Activated CD4-positive, alpha-beta memory T cell treated with anti-CD3 and anti-CD28 coated beads, Interleukin-2, amount 10 ng/mL, durations not matched to agents 7 days and 5 days (primary cell): ENCODE data around the gene CCDC17. TPM values are rescaled to one million over a fixed set of nuclear protein-coding genes. Genes with fewer than 3 reads are reported as not detected.
A peak's percentile ranks its signal among the peaks of the same experiment; 100 is the strongest.

Experiments
- CTCF ChIA-PET: fragments of 350-600 bp; sonication (Branson Sonifier 250); formaldehyde crosslinking; loops from one replicate; lab custom pipeline; 2021; ENCODE audit warnings: antibody characterized with exemption, inconsistent platforms; lab: Charles Lee
- POLR2A ChIA-PET: fragments of 350-600 bp; sonication (Branson Sonifier 250); formaldehyde crosslinking; loops from one replicate; lab custom pipeline; 2021; ENCODE audit warnings: antibody characterized with exemption; lab: Charles Lee
- DNase-seq: peaks from one replicate; pipeline ENCODE4 v3.0.0-alpha.2; 2020
- H3K27ac Mint-ChIP-seq: one replicate; pipeline ENCODE4 v1.8.0; 2021; ENCODE audit warnings: mild to moderate bottlenecking, mixed read lengths
- H3K27me3 Mint-ChIP-seq: one replicate; pipeline ENCODE4 v1.8.0; 2021; ENCODE audit warnings: mixed read lengths
- H3K36me3 Mint-ChIP-seq: one replicate; pipeline ENCODE4 v1.8.0; 2021; ENCODE audit warnings: low read depth, mixed read lengths
- H3K4me1 Mint-ChIP-seq: one replicate; pipeline ENCODE4 v1.8.0; 2021; ENCODE audit warnings: mixed read lengths
- H3K4me3 Mint-ChIP-seq: one replicate; pipeline ENCODE4 v1.8.0; 2021; ENCODE audit warnings: mild to moderate bottlenecking, mixed read lengths
- H3K9me3 Mint-ChIP-seq: one replicate; pipeline ENCODE4 v1.8.0; 2021; ENCODE audit warnings: mixed read lengths
- total RNA-seq, 2 experiments: library from RNA; stranded (reverse); gene quantifications; one replicate each; pipeline ENCODE4 v1.2.3, GENCODE V29; 2021

CCDC17 gene
- total RNA-seq, 2 experiments from 2014 or later, result 2.6 to 3.6 TPM

DNA sequence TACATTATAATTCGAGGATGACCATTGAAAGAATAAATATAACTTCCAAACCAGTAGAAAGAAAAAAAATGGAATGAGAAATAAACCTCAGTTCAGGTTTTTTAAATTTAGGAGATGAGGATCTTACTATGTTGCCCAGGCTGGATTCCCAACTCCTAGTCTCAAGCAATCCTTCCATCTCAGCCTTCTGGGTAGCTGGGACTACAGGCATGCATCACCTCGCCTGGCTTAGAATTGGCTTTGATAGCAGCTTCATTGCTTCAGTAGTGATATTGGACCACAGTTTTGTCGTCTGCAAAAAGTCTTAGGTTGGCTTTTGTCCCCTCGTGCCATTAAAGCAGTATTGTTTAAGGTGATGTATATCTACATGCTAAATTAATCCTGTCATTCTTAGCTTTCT, 37.1 kb downstream of the CCDC17 start:
- peaks cover 45% of the 10 kb centered on the region for H3K4me1 Mint-ChIP-seq
- no peaks in the 10 kb centered on the region for H3K9me3 Mint-ChIP-seq
- ChIA-PET CTCF (interaction anchor here (1.0 to 3.0 kb wide), 2 partner anchors 9 to 66 kb away, joined by 3 to 9 read pairs; partner anchors contain the start of gene PRDX1), POLR2A (interaction anchor here (0.6 to 7.7 kb wide), 6 partner anchors 9 to 865 kb away, joined by 3 to 83 read pairs (median 6); partner anchors contain the start of genes GPBP1L1, MUTYH, PRDX1 and TOE1)
- H3K36me3 Mint-ChIP-seq, result peaks cover 10% of the 10 kb centered on the region
- H3K27me3 Mint-ChIP-seq, result no peaks in the 10 kb centered on the region
- DNase-seq, result peak; percentile 15
- H3K4me3 Mint-ChIP-seq, result peak overlapping the region; percentile 88
- H3K27ac Mint-ChIP-seq, result peak overlapping the region; percentile 84

DNA sequence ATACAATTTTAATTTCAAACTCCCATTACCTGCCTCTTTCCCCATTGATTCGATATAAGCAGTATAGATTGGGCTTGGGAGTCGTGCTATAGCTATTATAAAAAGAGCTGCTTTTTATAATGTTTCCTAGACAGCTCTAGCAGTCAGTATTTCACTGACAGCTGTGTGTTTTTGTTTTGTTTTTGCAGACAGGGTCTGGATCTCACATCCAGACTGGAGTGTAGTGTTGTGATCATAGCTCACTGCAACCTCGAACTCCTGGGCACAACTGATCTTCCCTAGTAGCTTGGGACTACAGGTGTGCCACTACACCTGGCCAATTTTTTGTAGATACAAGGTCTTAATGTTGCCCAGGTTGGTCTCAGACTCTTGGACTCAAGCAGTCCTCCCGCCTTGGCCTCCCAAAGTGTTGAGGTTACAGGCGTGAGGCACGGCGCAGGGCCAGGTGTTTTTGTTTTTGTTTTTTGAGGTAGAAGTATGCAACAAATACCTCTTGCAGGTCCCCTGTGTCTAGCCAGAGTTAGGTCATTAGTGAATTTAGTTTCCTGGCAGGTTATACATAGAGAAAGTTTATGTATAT, 38.3 kb downstream of the CCDC17 start:
- Mint-ChIP-seq H3K4me3 (peak overlapping the region; percentile 88), H3K27me3 (no peaks in the 10 kb centered on the region), H3K9me3 (no peaks in the 10 kb centered on the region), H3K36me3 (peaks cover 6% of the 10 kb centered on the region), H3K4me1 (peaks cover 39% of the 10 kb centered on the region), H3K27ac (peak overlapping the region; percentile 98)
- POLR2A ChIA-PET, result interaction anchor here (0.9 to 7.7 kb wide), 21 partner anchors 9 to 864 kb away, joined by 3 to 83 read pairs (median 8); partner anchors contain the start of genes AKR1A1, CCDC163, GPBP1L1 and HECTD3
- CTCF ChIA-PET, result interaction anchor here (1.6 to 3.0 kb wide), 2 partner anchors 15 to 64 kb away, joined by 5 to 9 read pairs; partner anchors contain the start of gene PRDX1
- peak; percentile 16 for DNase-seq

DNA sequence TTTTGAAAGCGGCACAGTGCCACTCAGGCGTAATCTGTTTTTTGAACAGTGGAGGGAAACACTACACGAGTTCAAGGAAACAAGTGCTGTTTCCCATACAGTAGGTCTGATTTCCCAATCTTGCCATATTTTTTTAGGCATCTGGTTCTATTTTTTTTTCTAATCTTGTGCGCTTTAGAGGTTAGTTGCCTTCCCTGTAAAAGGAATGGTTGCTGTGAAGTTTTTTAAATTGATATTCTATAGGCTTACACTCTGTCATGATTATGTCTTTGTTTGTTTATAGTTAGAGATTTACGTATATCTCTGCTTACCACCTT, 38.8 kb downstream of the CCDC17 start:
- ChIA-PET POLR2A (interaction anchor here (0.8 to 7.7 kb wide), 29 partner anchors 10 to 863 kb away, joined by 3 to 83 read pairs (median 5); partner anchors contain the start of genes AKR1A1, CCDC163, GPBP1L1 and HECTD3), CTCF (interaction anchor here (1.6 to 3.0 kb wide), 2 partner anchors 14 to 64 kb away, joined by 5 to 9 read pairs; partner anchors contain the start of gene PRDX1)
- Mint-ChIP-seq H3K27me3 (no peaks in the 10 kb centered on the region), H3K27ac (peak overlapping the region; percentile 98), H3K36me3 (peaks cover 6% of the 10 kb centered on the region), H3K4me3 (peak overlapping the region; percentile 88), H3K9me3 (no peaks in the 10 kb centered on the region), H3K4me1 (peaks cover 39% of the 10 kb centered on the region)
- DNase-seq, result no peak

DNA sequence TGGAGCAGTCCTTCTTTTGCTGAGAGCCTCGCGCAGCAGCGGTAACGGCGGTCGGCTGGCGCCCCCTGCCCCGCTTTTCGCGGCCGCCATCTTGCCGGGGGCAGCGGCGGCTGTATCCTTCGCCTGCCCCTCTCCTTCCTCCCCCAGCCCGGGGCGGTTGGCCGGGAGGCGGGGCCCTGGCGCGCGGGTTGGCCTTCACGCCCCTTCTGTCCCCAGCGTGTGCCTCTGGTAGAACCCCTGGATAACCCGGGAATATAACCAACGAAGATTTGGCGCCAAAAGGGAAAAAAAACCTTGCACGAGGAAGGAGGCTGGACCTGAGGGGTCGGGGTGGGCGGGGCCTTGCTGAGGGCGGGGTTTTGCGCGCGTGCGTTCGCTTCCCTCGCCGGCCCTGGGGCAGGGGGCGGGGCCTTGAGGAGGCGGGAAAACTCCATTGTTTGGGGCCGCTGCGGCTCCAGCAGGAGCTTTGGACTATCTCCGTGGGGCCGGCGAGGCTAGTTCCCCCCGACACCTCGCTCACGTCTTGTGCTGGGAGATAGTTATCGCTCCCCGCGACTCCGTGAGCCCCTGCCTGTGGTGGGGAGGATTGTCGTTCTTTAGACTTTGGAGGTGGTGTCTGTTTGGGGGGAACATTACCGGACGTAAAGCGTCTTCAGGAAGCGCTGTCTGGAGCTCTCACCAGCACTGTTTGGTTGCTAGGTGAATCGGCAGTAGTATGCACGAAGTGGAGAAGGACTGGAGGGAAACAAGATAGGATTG, 39.3 kb downstream of the CCDC17 start:
- H3K36me3 Mint-ChIP-seq, result peaks cover 6% of the 10 kb centered on the region
- peak overlapping the region; percentile 88 for H3K4me3 Mint-ChIP-seq
- peaks cover 38% of the 10 kb centered on the region for H3K4me1 Mint-ChIP-seq
- no peaks in the 10 kb centered on the region for H3K27me3 Mint-ChIP-seq
- ChIA-PET POLR2A (interaction anchor here (0.6 to 7.7 kb wide), 37 partner anchors 13 to 863 kb away, joined by 3 to 83 read pairs (median 4); partner anchors contain the start of genes AKR1A1, CCDC163, GPBP1L1 and HECTD3), CTCF (interaction anchor here (1.4 to 3.0 kb wide), 4 partner anchors 14 to 224 kb away, joined by 3 to 13 read pairs (median 7); partner anchors contain the start of gene PRDX1)
- H3K9me3 Mint-ChIP-seq, result no peaks in the 10 kb centered on the region
- H3K27ac Mint-ChIP-seq, result peak overlapping the region; percentile 98
- peak; percentile 90 for DNase-seq

DNA sequence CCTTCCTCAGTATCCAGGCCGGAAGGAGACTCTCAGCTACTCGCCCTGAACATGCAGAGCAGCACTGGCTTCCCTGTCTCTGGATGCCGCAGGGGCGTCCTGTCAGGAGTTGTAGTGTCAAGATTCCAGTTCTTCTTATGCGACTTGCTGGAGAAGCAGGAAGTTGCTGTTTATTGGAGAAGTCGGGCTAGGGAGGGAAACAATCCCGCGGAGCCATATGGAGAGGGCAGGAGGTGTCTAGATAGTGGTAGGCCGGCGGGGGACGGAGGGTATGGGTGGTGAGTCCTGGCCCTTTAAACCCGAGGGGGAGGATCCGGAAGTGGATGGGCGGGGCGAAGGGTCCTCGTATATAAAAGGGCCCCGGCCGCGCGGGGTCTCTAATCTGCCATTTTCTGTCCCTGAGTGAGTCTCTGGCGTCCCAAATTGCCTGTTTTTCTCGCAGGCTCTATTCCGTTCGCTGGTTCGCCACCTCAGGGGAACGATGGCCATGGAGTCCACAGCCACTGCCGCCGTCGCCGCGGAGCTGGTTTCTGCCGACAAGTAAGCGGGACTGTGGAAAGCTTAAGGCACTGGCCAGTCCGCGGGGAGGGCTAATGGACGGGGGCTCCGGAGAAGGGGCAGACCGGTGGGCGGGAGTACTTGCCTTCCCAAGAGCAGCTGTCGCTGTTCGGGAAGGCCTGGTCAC, 40.0 kb downstream of the CCDC17 start, which contains the start of gene NASP:
NASP (plus strand) TSS at position 376 of the 685 bp plus-strand sequence; CDS start at position 482, 106 bp downstream.
- ChIA-PET POLR2A (interaction anchor here (0.6 to 7.7 kb wide), 34 partner anchors 8 to 862 kb away, joined by 3 to 83 read pairs (median 5); partner anchors contain the start of genes AKR1A1, CCDC163, GPBP1L1 and HECTD3), CTCF (interaction anchor here (0.5 to 3.0 kb wide), 15 partner anchors 15 to 281 kb away, joined by 3 to 13 read pairs (median 6); partner anchors contain the start of genes CCDC163, MMACHC, MUTYH and PRDX1)
- Mint-ChIP-seq H3K36me3 (peaks cover 2% of the 10 kb centered on the region), H3K27ac (peak within 1 kb of the TSS; percentile 98), H3K4me3 (peak within 1 kb of the TSS; percentile 88), H3K27me3 (no peaks in the 10 kb centered on the region), H3K9me3 (no peaks in the 10 kb centered on the region), H3K4me1 (peaks cover 31% of the 10 kb centered on the region)
- DNase-seq, result peak; percentile 92

DNA sequence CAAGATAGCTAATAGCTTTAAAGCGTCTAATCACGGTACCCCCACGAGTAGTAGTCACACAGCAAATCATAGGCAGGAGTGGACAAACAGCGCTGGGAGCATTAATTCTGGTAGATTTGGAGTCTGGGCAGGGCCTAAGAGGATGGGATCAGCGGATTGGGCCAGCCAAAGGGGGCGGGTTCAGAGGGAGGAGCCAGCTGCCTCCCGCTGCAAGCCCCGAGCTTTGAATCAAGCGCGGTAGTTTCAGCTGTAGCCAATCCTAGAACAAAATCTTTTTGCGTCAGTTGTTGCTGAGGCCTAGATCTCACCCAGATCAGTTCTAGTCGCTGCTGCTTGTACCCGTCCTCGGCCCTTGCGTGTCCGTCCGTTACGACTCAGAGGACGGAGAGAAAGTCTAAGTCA, 40.6 kb downstream of the CCDC17 start:
- Mint-ChIP-seq H3K4me1 (peaks cover 29% of the 10 kb centered on the region), H3K27me3 (no peaks in the 10 kb centered on the region), H3K9me3 (no peaks in the 10 kb centered on the region), H3K27ac (peak overlapping the region; percentile 98), H3K4me3 (peak overlapping the region; percentile 88), H3K36me3 (peaks cover 2% of the 10 kb centered on the region)
- DNase-seq, result peak; percentile 96
- CTCF ChIA-PET, result interaction anchor here (0.5 to 3.0 kb wide), 15 partner anchors 14 to 280 kb away, joined by 3 to 13 read pairs (median 5); partner anchors contain the start of genes CCDC163, MMACHC, MUTYH and PRDX1
- POLR2A ChIA-PET, result interaction anchor here (0.7 to 7.7 kb wide), 23 partner anchors 8 to 862 kb away, joined by 3 to 83 read pairs (median 6); partner anchors contain the start of genes AKR1A1, CCDC163, GPBP1L1 and HECTD3

DNA sequence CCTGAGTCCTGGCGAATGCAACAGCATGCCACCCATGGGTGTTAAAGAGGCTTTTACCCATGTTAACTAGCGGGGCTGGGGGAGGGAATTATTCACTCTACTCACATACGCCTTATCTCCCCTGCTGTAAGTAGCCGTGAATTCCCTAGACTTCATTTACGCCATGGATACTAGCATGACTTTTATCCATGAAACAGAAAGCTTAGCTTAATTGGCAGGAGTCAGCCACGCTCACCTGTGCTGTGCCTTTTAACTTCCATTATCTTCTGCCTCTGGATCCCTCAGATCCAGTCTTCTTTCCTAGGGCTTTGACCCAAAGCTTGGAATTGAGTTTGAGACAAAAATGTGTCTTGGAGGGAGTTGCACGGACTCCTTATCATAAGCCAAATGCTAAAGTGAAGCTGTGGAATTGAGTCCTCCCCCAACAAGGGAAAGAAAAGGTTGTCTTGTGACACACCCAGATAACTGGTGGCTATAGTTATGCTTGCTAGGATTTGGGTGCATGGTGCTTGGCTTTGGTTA, 49.7 kb downstream of the CCDC17 start:
- no peak for DNase-seq
- H3K27ac Mint-ChIP-seq, result no peak overlapping the region
- H3K27me3 Mint-ChIP-seq, result no peaks in the 10 kb centered on the region
- ChIA-PET CTCF (interaction anchor here (1.1 kb wide), 1 partner anchor 62 kb away, joined by 3 read pairs; no protein-coding TSS in a partner anchor), POLR2A (interaction anchor here (1.0 to 1.2 kb wide), 2 partner anchors 9 to 52 kb away, joined by 4 read pairs; partner anchors contain the start of gene PRDX1)
- peaks cover 21% of the 10 kb centered on the region for H3K36me3 Mint-ChIP-seq
- no peaks in the 10 kb centered on the region for H3K9me3 Mint-ChIP-seq
- no peaks in the 10 kb centered on the region for H3K4me1 Mint-ChIP-seq
- no peak overlapping the region for H3K4me3 Mint-ChIP-seq

DNA sequence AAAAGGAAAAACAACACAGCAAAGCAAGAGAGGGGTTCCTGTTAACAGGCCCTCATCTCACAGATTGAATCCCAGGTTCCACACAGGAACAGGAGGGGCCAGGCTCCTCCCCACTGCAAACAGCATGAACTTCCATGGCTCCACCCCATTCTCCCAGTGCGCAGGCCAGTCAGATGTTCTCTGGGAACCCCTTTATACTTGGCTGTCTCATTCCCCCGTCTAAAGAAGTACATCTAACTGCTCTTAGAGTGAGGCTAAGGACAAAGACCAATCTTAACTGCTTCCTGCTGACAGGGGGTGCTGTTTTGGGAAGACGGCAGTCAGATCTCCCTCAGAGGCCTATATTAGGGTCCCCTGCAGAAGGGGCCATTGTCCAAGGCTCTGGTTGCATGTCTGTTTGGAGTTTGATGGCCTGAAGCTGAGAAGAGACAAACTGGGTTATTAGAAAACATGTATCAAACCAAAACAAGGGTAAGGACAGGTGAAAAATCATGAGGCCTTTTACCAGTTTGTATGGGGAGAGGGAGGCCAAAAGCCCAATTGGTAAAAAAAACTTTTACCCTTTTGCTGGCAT, 50.5 kb downstream of the CCDC17 start:
- no peak overlapping the region for H3K27ac Mint-ChIP-seq
- no peaks in the 10 kb centered on the region for H3K4me1 Mint-ChIP-seq
- CTCF ChIA-PET, result interaction anchor here (1.1 kb wide), 1 partner anchor 61 kb away, joined by 3 read pairs; no protein-coding TSS in a partner anchor

DNA sequence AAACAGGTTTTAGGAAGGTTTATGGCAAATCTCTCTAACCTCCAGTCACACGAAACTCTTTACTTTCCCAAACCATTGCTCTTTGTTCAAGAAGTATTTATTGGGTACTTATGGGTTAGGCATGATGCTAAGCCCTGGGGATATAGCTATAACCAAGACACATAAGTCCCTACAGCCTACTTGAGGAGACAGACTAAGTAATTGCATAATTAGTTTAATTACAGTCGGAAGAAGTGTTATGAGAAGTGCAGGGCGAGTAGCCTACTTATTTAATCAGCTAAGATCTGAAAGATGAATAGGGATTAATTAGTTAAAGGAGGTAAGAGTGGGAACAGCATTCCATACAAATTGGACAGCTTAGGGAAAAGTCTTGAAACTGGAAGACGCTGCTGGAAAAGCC, 53.2 kb downstream of the CCDC17 start:
- Mint-ChIP-seq H3K9me3 (no peaks in the 10 kb centered on the region), H3K27me3 (no peaks in the 10 kb centered on the region), H3K4me1 (no peaks in the 10 kb centered on the region), H3K36me3 (peaks cover 44% of the 10 kb centered on the region), H3K4me3 (no peak overlapping the region), H3K27ac (no peak overlapping the region)
- ChIA-PET CTCF (interaction anchor here (0.6 to 7.6 kb wide), 16 partner anchors 9 to 268 kb away, joined by 3 to 120 read pairs (median 5); partner anchors contain the start of genes CCDC163, MMACHC, MUTYH and PRDX1), POLR2A (interaction anchor here (0.7 to 5.4 kb wide), 8 partner anchors 13 to 71 kb away, joined by 3 to 35 read pairs (median 11); partner anchors contain the start of genes AKR1A1, CCDC163, MMACHC and NASP)
- no peak for DNase-seq

More for the DNA sequence above, 50.5 kb downstream of the CCDC17 start:
- Mint-ChIP-seq H3K36me3 (peaks cover 27% of the 10 kb centered on the region), H3K27me3 (no peaks in the 10 kb centered on the region), H3K4me3 (no peak overlapping the region), H3K9me3 (no peaks in the 10 kb centered on the region)
- POLR2A ChIA-PET, result interaction anchor here (5.4 kb wide), 1 partner anchor 10 kb away, joined by 35 read pairs; the partner anchor contains the start of gene NASP
- DNase-seq, result no peak
